Glutamatergic neuron (in vitro differentiated cells): Measurements from ENCODE around the gene JDP2. TPM values are rescaled to one million over a fixed set of nuclear protein-coding genes. Genes with fewer than 3 reads are reported as not detected.
A peak's percentile ranks its signal among the peaks of the same experiment; 100 is the strongest.

Source experiments
- DNase-seq: peaks from one replicate; pipeline ENCODE4 v3.0.0; 2022
- H3K27ac Mint-ChIP-seq: one replicate; pipeline ENCODE4 v1.8.0; 2020; ENCODE audit warnings: mild to moderate bottlenecking, mixed read lengths, inconsistent platforms; ENCODE audit not compliant: unreplicated experiment
- H3K27me3 Mint-ChIP-seq: one replicate; pipeline ENCODE4 v1.8.0; 2020; ENCODE audit warnings: mild to moderate bottlenecking, moderate library complexity, mixed read lengths, inconsistent platforms; ENCODE audit not compliant: unreplicated experiment
- H3K36me3 Mint-ChIP-seq: one replicate; pipeline ENCODE4 v1.8.0; 2020; ENCODE audit warnings: mild to moderate bottlenecking, mixed read lengths, inconsistent platforms; ENCODE audit not compliant: unreplicated experiment
- H3K4me1 Mint-ChIP-seq: one replicate; pipeline ENCODE4 v1.8.0; 2020; ENCODE audit warnings: mild to moderate bottlenecking, low read depth, mixed read lengths, inconsistent platforms; ENCODE audit not compliant: unreplicated experiment
- H3K4me3 Mint-ChIP-seq: one replicate; pipeline ENCODE4 v1.8.0; 2020; ENCODE audit warnings: mild to moderate bottlenecking, mixed read lengths, inconsistent platforms; ENCODE audit not compliant: unreplicated experiment
- H3K9me3 Mint-ChIP-seq: one replicate; pipeline ENCODE4 v1.8.0; 2020; ENCODE audit warnings: mild to moderate bottlenecking, moderate library complexity, mixed read lengths, inconsistent platforms; ENCODE audit not compliant: unreplicated experiment
- total RNA-seq: library from RNA; stranded (reverse); fragmentation: NEBNext Ultra II Directional; extraction: Animal tissue kit (Norgen Biotek cat#: 25700); gene quantifications from one replicate; pipeline ENCODE4 v1.2.1, GENCODE V29; 2021; ENCODE audit not compliant: unreplicated experiment
- TF ChIP-seq, protein P1 (sequence below): fragments of 200-600 bp; sonication (generic); IDR thresholded peaks from one replicate; pipeline ENCODE4 v1.5.0; 2021; ENCODE audit not compliant: partially characterized antibody, unreplicated experiment

JDP2 gene
- total RNA-seq, 1 donor from 2014 or later, result 5.7 TPM

DNA sequence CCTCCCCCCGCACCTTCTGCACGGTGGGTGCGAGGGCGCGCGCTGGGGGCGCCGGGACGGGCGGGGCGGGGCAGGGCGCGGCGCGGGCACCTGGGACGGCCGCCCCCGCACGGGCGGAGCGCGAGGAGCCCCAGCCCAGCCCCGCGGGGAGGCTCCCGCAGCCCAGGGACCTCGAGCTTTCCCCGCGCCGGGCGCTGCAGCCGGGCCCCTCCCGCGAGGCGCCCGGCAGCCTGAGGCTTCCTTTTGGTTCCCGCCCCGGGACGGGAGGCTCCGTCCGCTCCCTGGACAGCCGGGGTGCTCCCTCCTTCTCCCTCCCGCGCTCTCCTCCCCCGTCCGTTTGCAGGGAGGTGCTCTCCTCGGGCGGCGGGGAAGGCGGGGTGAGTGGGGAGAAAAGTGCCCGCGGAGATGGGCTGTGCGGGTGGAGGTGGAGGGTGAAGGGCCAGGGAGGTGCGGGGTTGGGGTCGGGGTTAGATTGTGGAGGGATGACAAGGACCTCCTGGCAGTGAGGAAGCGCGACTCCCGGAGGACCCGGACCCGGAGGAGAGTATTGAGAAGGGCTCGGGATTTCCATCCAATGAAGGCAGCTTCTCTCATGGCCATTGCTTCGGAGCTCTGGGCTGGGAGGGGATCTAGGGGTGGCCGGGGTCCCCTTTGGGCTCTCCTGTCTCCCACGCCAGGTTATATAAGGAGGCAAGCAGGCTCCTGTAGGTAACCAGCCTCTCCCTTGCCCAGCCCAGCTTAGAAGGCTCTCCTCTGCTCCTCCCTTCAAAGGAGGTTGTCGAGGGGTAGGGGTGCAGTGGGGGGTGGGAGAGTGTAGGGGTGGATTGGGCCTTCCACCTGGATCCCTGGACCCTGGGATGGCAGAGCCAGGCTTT, 645 bp downstream of the JDP2 start:
- Mint-ChIP-seq H3K9me3 (peaks cover 2% of the 10 kb centered on the region), H3K4me1 (peaks cover 2% of the 10 kb centered on the region), H3K36me3 (no peaks in the 10 kb centered on the region), H3K27ac (peak overlapping the region; percentile 28), H3K4me3 (peak overlapping the region; percentile 42), H3K27me3 (peaks cover 16% of the 10 kb centered on the region)
- DNase-seq, result peak; percentile 30
- TF ChIP-seq, protein P1, sequence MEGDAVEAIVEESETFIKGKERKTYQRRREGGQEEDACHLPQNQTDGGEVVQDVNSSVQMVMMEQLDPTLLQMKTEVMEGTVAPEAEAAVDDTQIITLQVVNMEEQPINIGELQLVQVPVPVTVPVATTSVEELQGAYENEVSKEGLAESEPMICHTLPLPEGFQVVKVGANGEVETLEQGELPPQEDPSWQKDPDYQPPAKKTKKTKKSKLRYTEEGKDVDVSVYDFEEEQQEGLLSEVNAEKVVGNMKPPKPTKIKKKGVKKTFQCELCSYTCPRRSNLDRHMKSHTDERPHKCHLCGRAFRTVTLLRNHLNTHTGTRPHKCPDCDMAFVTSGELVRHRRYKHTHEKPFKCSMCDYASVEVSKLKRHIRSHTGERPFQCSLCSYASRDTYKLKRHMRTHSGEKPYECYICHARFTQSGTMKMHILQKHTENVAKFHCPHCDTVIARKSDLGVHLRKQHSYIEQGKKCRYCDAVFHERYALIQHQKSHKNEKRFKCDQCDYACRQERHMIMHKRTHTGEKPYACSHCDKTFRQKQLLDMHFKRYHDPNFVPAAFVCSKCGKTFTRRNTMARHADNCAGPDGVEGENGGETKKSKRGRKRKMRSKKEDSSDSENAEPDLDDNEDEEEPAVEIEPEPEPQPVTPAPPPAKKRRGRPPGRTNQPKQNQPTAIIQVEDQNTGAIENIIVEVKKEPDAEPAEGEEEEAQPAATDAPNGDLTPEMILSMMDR, result no peak

DNA sequence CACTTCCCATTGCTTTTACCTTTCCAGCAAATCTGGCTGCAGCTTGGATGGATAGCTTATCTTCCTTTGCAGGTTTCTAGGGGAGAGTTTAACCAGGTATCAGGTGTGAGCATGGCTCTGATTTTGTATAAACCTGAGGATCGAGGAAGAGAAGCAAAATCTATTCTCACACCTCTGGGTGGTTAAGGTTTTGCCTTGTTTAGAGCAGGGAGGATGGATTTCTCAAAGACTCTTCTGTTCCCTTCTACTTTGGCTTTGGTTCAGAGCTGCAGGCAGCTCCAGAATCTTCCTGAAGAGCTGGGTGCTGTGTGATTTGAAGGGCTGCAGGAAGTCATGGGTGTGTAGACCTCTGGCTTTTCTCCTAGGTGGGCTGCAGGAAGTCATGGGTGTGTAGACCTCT, 1.7 kb downstream of the JDP2 start:
- TF ChIP-seq, protein P1, result no peak
- Mint-ChIP-seq H3K4me3 (no peak overlapping the region), H3K27ac (no peak overlapping the region), H3K4me1 (peaks cover 2% of the 10 kb centered on the region), H3K36me3 (no peaks in the 10 kb centered on the region), H3K27me3 (peaks cover 18% of the 10 kb centered on the region), H3K9me3 (peaks cover 2% of the 10 kb centered on the region)
- no peak for DNase-seq

DNA sequence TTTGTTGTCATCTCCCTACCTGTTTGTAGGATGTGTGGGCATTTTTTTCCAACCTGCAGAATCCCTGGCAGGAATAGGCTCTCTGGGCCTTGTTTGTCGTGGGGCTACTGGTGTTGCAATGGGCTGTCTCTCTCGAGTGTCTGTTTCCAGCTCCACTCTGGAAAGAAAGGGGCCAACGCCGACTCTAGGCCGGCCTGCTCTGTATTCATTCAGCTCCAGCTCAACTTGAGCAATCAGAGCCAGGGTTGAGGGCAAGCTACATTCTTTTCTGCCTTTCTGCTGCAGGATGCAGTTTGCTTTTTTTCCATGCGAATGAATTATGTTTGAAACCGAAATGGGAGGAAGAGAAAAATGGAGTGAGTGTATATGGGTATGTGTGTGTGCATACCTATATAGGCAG, 2.3 kb downstream of the JDP2 start:
- no peak for DNase-seq
- Mint-ChIP-seq H3K36me3 (no peaks in the 10 kb centered on the region), H3K4me1 (peaks cover 2% of the 10 kb centered on the region), H3K9me3 (peaks cover 2% of the 10 kb centered on the region), H3K4me3 (no peak overlapping the region), H3K27ac (no peak overlapping the region), H3K27me3 (peaks cover 18% of the 10 kb centered on the region)
- TF ChIP-seq, protein P1, result no peak

DNA sequence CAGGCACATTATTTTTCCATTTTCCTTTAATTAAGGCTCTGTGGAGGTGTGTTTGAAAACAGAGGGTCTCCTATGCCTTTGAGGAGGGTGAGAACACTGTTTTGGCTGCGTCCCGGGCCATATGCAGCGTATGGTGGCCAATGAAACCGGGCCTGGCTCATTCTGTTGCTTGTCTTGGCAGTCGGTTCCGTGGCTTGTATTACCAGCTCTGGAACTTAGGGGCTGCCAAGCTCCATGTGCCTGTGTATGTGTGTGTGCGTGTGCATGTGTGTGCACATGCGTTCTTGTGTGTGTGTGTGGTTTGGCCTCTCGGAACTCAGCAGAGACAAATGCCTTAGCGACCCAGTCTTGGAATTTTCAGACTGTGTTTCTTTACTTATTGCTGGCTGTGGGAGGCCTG, 2.7 kb downstream of the JDP2 start:
- Mint-ChIP-seq H3K4me3 (no peak overlapping the region), H3K4me1 (peaks cover 2% of the 10 kb centered on the region), H3K27me3 (peaks cover 18% of the 10 kb centered on the region)

More for the DNA sequence above, 2.7 kb downstream of the JDP2 start:
- Mint-ChIP-seq H3K36me3 (no peaks in the 10 kb centered on the region), H3K9me3 (peaks cover 2% of the 10 kb centered on the region), H3K27ac (no peak overlapping the region)
- TF ChIP-seq, protein P1, result no peak
- no peak for DNase-seq
